ENCODE data around the gene ZNFX1.
"Not testable (repeated sequence)": the region's sequence is repeated elsewhere in the genome, so short reads cannot be mapped to it uniquely, and the experiment has no call there.

ZNFX1 gene

DNA sequence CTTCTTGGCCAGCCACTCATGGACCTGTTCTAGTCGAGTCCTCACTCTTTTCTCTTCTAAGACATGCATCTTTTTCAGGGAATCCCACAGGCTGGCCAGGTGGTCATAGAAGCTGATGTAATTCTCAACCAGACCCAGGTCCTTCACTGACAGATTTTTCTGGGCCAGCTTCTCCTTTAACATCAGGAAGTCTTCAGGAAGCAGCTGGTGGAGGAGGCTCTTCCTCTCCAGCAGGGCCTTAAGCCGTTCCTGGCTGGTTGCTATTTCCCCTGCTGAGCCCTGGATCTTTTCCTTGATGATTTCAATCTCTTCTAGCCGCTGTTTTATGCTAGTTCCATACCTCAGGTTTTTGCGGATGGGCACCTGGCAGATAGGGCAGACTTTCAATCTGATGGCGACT lies 30.1 kb downstream of the ZNFX1 start:
- no peak for DNase-seq

DNA sequence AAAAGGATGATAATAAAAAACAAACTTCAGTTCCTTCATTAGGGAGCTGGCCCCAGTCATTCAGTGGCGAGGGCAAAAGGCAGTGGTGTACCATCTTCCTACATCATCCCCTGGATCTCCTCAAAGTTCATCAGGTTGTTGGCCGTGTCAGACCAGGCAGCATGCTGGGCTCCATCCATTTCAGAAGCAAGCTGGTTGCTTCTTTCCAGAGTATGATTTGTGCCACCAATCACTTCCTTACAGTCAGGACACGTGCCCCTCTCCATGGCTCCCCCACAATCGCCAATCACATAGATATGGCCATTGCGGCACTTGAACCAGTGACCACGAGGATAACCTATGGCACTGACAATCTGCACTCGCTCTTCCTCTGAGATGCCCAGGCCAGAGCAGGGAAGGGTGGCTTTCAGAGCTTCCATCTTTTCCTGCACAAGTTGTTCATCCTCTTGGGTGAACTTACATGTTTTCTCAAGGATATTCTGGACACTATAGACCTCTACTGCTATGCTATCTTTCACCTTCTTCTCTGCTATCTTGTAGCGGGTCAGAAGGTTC lies 30.6 kb downstream of the ZNFX1 start:
- no peak for DNase-seq

DNA sequence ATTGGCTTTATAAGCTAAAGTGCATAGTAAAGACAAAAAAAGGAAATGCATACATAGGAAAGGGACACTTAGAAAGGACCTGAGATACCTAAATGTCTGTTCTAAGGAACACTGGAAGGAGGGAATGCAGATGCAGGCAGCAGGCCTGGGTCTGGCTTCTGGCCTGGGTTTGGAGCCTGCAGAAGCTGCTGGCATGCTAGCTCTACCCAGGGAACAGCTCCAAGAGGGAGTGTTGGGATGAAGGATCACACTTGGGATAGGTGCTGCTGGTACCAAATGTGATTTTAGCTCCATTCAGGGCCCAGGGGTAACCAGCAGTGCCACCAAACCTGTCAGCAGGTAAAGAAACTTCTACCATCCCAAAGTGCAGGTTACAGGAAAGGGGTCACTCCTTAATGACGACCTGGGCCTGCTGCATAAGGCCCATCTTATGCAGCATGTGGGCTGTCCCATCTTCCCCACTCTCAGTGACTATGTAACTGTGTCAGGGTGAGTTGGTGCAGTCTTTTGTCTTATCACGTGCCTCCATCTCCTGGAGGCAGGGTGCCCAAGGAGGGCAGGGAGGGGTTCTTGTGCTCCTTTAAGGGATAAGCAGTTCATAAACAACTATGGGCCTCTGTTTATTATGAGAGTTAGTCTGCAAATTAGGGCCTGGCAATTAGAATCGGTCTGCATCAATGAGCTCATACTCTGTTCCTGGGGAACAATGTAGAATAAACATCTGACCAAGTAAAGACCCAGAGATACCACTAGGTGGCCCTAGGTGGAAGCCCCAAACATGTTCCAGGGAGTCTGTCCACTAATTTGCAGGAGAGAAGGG lies 31.7 kb downstream of the ZNFX1 start:
- no peak for DNase-seq

DNA sequence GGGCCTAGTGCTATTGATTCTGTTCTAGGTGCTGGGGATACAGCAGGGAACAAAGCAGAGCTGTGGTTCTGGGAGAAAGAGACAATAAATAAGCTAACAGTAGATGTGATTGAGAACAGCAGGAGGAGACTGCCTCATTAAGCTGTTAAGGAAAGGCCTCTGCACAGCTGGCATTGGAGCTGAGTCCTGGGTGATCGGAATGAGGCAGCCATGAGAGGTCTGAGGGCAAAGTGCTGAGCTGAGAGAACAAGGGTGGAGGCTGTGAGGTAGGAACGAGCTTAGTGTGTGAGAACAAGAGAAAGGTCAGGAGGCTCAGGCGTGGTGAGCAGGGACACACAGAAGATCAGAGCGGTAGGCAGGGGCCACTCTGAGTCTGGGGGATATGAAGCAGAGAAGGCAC lies 40.3 kb downstream of the ZNFX1 start:
- DNase-seq: no peak

DNA sequence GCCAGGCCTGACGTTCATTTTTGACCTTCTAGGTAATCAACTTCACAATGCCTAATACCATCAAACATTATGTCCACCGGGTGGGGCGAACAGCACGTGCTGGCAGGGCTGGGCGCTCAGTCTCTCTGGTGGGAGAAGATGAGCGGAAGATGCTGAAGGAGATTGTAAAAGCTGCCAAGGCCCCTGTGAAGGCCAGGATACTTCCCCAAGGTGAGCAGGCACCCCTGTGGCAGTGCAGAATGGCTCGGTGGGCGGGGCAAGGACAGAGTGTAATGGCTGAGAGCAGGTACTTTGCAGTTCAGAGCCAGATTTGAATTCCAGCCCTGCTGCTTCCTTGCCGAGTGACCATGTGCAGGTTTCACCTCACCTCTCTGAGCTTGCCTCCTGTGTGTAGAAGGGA lies 41.6 kb downstream of the ZNFX1 start:
- no peak for DNase-seq

DNA sequence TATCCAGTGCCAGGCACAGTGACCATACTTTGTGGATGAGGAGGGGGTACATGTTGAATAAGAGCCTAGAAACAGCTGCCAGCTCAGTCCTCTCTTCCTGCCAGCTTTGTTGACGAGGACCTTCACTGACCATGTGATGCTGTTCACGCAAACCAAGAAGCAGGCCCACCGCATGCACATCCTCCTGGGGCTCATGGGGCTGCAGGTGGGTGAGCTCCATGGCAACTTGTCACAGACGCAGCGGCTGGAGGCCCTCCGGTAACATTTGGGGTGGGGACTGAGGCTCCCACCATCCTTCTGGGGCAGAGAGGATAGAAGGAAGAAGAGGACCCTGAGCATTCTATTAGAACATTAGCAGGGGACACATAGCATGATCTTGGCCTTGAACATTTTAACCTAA lies 43.0 kb downstream of the ZNFX1 start:
- DNase-seq: no peak

DNA sequence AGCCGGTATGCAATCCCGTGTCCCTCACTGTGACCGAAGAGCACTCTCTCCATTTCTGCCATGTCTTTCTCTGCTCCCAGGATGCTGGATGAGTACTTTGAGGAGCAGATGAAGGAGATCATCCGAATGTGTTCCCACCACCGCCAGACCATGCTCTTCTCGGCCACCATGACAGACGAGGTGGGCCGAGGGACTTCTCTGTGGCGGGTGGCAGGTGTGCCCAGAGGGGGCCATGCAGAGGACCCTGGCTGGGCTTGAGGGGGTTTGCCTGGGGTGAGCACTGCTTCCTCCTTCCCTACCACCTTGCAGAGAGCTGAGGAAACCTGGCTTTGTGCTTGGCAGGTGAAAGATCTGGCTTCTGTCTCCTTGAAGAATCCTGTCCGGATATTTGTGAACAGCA lies 44.6 kb downstream of the ZNFX1 start:
- no peak for DNase-seq

DNA sequence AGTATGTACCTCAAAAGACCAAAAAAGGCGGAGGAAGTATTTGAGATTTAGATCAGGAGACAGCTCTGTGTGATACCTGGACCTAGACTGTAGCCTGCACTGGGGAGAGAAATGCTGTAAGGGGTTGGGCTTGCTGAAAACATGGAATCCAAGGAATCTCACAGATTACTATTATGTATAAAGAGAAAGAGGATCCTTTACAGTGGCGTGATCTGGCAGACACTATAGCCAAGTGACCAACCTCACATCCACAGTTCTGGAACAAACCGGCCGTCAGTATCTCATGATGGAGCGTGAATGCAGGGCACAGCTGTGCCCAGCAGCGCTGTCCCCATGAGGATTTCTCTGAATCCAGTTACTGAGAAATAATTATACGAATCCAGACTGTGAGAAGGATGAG lies 46.4 kb downstream of the ZNFX1 start:
- no peak for DNase-seq

DNA sequence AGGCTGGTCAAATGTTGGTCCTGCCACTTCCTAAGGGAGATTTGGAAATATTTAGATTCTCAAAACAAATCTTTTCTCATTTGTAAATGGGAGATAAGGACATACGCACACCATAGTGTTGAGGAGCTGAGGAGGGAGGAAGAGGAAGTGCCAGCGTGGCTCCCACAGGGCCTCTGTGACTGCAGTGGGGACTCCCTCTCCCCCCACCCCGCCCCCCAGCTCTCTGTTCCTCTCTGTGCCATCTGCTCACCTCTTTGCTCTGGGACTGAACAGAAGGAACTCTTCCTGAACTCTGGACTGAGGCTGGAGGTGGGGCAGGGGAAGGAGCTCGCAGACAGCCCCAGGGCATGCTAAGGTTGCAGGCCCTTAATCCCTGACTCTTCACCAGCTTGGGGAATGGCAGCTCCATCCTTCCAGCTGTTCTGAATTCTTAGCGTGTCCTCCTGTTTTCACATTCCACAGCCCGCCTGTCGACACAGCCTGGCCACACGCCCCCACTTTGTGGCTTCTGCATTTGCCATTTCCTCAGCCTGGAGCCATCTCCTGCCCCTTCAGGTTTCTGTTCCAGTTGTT lies 47.2 kb downstream of the ZNFX1 start:
- no peak for DNase-seq

DNA sequence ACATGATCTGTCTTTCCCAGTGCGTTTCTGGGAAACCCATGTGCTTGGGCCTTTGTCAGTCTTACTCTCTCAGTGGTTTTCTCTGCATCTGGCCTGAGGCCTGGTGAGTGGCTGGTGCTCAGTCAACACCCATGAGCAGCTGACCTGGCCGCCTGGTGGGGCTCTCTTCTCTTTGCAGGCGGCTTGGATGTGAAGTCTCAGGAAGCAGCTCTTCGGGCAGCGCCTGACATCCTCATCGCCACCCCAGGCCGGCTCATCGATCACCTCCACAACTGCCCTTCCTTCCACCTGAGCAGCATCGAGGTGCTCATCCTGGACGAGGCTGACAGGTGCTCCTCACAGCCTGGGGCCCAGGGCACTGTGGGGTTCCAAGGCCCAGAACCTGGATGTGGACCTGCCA lies 47.8 kb downstream of the ZNFX1 start:
- no peak for DNase-seq

DNA sequence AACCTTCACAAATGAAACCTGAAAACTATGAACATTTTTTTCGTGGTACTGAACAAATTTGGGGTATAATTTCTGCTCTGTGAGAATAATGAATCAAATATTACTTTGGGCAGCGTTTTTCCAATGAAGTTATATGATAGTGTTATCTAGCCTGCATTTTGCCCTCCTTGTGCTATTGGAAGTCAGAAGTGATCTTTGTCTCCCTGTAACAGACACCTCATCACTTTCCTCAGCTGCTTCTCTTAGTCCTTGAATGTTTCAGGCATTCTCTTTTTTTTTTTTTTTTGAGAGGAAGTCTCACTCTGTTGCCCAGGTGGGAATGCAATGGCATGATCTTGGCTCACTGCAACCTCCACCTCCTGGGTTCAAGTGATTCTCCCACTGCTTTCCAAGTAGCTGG lies 48.5 kb downstream of the ZNFX1 start:
- no peak for DNase-seq

DNA sequence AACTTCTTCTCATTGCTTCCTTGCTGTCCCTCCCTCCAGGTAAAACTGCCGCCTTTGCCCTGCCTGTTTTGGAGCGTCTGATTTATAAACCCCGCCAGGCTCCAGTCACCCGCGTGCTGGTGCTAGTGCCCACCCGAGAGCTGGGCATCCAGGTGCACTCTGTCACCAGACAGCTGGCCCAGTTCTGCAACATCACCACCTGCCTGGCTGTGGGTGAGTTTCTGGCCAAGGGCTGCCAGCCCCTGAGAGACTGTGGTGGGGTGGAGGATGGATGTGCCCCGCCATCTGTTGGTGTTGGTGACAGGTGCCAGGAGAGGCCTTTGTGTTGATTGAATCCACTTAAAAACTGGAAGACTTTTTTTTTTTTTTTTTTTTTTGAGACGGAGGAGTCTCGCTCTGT lies 49.2 kb downstream of the ZNFX1 start:
- DNase-seq: no peak

DNA sequence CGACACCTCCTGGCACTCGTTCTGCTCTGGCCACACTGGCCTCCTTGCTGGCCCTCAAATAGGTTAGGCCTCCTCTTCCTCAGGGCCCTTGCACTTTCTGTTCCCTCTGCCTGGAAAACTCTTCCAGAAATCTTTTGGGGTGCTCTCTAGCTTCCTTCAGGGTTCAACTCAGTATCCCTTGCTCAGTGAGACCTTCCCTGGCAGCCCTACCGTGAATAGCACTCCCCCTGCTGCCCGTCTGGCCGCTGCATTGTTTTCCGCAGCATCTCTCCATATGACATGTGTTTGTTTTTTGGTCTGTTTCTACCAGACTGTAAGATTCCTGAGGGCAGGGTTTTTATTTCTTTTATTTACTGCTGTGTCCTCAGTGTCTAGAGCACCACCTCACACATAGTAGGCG lies 52.0 kb downstream of the ZNFX1 start:
- no peak for DNase-seq

DNA sequence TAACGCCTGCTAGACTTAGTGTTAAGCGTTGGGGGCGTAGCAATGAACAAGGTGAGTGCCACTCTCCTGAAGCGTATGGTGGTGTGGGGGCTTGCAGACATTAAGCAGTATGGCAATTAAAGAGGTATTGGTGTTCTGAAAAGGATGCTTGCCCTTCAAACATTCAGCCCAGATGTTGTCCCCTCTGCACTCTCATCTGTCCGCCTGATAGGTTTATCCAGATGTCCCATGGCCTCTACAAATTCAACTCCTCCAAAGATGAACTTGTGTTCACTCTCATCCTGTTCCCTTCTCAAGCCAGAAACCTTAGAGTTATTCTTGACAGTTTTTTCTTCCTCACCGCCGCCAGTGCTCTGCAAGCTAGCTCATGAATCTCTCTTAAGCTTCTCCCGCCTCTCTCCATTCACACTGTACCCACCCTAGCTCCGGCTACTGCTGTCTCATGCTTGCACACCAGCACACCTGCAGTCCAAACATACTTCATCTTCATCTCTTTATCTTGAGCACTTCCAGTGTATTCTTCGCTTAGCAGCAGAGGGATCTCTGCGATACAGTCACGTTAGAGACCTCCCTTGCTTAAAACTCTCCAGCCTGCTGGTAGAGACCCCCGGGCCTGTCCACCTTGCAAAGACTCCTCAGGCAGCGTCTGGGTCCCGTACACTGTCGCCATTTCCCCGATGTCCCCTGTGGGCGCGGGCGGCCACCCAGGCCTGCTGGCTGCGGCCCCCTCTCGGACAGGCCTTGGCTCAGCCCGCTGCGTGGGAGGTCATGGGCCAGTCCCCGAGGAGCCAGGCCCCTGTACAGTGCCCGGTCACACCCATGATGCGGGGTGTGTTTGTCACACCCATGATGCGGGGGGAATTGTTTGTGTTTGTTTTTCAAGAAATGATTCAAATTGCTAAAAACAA lies 57.7 kb downstream of the ZNFX1 start:
- no peak for DNase-seq

DNA sequence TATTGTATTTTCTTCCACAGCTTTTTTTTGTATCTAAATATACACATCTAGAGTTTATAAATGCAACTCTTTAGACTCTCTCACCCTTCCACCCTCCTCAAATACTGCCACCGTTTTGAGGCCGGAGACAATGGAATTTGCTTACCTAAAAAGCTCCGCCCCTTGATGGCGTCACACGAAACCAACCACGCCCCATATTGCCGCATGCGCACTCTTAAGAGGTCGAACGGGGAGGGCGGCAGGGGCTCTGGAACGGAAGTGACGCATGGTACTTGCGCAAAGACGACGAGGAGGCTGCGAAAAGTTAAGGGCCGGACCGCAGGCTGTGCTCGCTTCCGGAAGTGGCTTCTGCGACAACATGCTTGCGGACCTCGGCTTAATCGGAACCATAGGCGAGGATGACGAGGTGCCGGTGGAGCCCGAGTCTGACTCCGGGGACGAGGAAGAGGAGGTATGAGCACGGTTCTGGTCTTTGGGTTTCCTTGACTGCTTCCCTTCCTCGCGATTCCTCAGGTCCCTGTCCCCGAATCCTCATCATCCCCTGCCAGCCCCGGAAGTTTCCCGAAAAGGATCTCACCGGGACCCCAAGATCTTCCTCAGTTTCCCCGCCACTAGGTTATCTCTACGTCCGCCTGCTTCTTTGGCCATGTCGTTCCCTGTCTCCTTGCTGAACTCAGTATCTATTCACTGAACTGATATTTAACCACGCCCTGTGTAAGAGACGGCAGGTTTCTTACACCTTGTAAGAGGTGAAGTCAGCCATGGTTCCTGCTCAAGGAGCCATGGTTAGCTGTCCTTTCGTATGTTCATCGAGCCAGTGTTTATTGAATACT lies 58.5 kb downstream of the ZNFX1 start, which contains the start of gene DDX27:
Gene DDX27, plus strand, starts transcription at position 326 of the 833 bp plus-strand sequence. Its CDS starts 33 bp downstream, at position 359.
- peak; percentile 98 to 99 for DNase-seq

DNA sequence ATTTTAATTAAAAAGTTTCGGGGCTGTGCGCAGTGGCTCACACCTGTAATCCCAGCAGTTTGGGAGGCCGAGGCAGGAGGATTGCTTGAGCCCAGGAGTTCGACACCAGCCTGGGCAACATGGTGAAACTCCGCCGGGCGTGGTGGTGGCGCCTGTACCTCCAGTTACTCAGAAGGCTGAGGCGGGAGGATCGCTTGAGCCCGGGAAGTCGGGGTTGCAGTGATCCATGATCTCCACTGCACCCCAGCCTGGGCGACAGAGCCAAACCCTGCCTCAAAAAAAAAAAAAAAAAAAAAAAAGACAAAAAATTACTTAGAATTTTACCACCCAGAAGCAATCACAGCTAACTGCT lies 59.1 kb downstream of the ZNFX1 start:
- DNase-seq: not testable (repeated sequence)

DNA sequence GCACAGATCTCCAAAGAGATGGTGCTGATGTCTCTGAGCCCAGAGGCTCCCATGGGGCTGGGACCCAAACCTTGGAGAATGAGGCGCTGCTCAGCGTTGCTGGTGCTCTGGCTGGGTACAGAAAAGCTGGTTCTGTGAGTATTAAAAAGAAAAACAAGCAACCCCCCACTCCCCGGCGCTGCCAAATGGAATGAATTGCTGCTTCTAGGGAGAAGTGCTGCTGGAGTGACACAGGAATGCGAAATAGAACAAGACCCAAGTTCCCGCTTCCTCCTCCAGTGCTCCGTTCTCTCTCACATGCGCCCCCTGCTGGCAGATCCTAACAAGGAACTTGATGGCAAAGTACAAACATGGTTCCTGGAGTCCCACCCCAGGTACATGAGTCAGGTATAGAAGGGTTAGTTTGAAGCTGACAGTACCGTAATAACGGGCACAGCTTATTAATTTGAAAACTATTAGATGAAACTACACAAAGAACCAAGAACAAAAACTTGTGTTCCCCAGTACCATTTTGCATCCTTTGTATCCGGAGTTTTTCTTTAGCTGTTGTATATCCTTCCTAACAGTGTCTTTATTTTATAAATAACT lies 60.8 kb downstream of the ZNFX1 start:
- DNase-seq: peak; percentile 97 to 99

DNA sequence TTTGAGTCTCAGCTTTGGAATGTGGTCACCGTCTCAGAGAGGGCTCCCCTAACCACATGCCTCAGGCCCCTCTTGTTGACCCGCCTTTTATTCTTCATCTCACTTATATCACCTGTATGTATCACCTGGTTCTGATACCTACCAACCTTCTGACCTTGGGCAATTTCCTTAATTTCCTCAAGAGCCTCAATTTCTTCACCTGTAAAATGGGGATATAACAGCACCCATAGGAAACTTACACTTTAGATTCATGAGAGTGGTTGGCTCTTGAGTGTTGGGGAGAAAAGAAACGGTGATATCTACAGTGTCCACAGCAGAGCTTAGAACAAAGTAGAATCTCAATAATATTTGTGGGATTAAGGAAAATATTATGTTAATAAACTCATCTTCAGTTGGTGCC lies 62.6 kb downstream of the ZNFX1 start:
- DNase-seq: no peak

DNA sequence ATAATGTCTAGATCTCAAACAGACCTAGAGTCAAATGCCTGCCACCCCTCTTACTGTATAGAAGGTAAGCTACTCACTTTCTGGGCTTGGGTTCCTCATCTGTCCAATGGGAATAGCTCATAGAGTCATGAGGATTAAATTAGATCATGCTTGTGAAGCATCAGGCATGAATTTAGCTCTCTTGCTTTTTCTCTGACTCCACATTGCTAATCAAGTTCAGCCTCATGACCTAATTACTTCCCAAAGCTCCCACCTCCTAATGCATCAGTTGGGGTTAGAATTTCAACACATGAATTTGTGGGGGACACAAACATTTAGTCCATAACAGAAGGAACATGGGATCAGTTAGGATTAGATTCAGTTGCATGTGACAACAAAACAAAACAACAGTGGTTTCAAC lies 63.3 kb downstream of the ZNFX1 start:
- DNase-seq: no peak

DNA sequence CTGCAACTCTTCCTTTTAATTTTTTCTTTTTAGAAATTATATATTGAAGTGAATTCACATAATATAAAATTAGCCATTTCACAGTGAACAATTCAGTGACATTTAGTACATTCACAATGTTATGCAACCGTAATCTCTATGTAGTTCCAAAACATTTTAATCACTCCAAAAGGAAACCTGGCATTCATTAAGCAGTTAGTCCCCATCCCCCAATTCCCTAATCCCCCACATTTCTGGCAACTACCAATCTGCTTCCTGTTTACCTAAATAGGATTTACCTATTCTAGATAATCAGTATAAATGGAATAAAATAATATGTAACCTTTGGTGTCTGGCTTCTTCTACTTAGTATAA lies 67.1 kb downstream of the ZNFX1 start:
- DNase-seq: no peak

DNA sequence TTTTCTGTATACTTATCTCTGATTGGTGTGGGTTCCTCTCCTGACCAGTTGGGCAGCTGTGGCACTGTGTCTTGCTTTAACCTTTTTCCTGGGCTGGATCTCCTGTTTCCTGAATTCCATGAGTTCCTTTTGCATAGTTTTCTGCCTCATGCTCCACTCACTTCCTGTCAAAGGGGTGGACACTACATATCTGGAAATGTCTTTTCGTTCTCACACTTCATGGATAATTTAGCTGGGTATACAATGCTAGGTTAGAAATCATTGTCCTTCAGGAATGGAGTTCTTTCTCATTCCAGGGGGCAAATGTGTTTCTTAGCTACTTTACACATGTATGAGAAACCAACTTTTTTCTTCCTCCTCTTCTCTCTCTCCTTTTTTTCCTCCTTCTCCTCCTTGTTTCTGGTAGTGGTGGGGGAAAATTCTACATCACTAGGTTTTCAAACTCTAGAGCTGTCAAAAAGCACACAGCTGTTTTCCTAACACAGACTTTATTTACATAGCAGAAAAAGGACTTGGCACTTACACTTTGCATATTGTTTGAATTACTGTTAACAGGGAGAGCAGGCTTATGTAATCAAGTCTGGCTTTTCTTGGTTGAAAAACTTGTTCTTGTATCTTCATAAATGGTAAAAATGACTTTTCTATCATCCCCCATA lies 67.6 kb downstream of the ZNFX1 start:
- no peak for DNase-seq

DNA sequence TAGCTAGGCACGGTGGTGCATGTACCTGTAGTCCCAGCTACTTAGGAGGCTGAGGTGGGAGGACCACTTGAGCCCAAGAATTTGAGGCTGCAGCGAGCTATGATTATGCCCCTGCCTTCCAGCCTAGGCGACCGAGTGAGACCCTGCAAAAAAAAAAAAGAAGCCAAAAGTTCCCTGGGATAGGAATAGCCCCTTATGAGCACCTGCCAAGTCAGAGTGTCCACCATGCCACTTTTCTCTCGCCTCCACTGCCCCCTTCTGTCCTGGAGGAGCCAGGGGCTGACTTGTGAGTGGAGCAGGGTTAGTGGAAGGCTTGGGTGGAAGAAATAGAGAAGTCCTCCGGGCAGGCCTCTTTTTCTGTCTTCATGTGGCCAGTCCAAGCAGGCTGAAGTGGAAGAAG lies 70.8 kb downstream of the ZNFX1 start:
- DNase-seq: peak; percentile 34 to 42

Measured in activated T-cell treated with anti-CD3 and anti-CD28 coated beads, Interleukin-2, amount 50 U/mL, for 48 hours (primary cell).